ENCODE data around the gene FDXR.

FDXR gene

GRCh38 chr17:74898376-74898946 lies 25.7 kb upstream of the FDXR start:
- DNase-seq (ENCODE audit: low read depth in 1 of 2, low spot score in 1 of 2): no peak

GRCh38 chr17:74893936-74894671 lies 21.3 kb upstream of the FDXR start:
- no peak for DNase-seq (ENCODE audit: low read depth in 1 of 2, low spot score in 1 of 2)

- DNase-seq (ENCODE audit: low read depth in 1 of 2, low spot score in 1 of 2): peak in 1 of 2 donors; percentile 3
These were observed 20.4 kb upstream of the FDXR start, which contains the start of gene FADS6 for GRCh38 chr17:74892974-74893911. FADS6 (minus strand) TSS chr17:74893633; CDS start chr17:74893595, 38 bp downstream.

- no peak for DNase-seq (ENCODE audit: low read depth in 1 of 2, low spot score in 1 of 2)
These were observed 19.4 kb upstream of the FDXR start for GRCh38 chr17:74892013-74892841.

- no peak for DNase-seq (ENCODE audit: low read depth in 1 of 2, low spot score in 1 of 2)
These were observed 17.8 kb upstream of the FDXR start for GRCh38 chr17:74890554-74890953.

GRCh38 chr17:74888469-74888868 lies 15.7 kb upstream of the FDXR start:
- DNase-seq (ENCODE audit: low read depth in 1 of 2, low spot score in 1 of 2): no peak

- DNase-seq (ENCODE audit: low read depth in 1 of 2, low spot score in 1 of 2): no peak
These were observed 10.5 kb upstream of the FDXR start for GRCh38 chr17:74883241-74883745.

GRCh38 chr17:74882517-74883240 lies 9.9 kb upstream of the FDXR start:
- DNase-seq (ENCODE audit: low read depth in 1 of 2, low spot score in 1 of 2): no peak

- DNase-seq (ENCODE audit: low read depth in 1 of 2, low spot score in 1 of 2): no peak
These were observed 8.3 kb upstream of the FDXR start for GRCh38 chr17:74881073-74881472.

- no peak for DNase-seq (ENCODE audit: low read depth in 1 of 2, low spot score in 1 of 2)
These were observed 6.5 kb upstream of the FDXR start for GRCh38 chr17:74879308-74879707.

GRCh38 chr17:74878658-74879057 lies 5.9 kb upstream of the FDXR start:
- DNase-seq (ENCODE audit: low read depth in 1 of 2, low spot score in 1 of 2): no peak

GRCh38 chr17:74877592-74878548 lies 5.1 kb upstream of the FDXR start:
- no peak for DNase-seq (ENCODE audit: low read depth in 1 of 2, low spot score in 1 of 2)

GRCh38 chr17:74875977-74876593 lies 3.3 kb upstream of the FDXR start:
- no peak for DNase-seq (ENCODE audit: low read depth in 1 of 2, low spot score in 1 of 2)

GRCh38 chr17:74875155-74875976 lies 2.6 kb upstream of the FDXR start:
- no peak for DNase-seq (ENCODE audit: low read depth in 1 of 2, low spot score in 1 of 2)

GRCh38 chr17:74874615-74875037 lies 1.8 kb upstream of the FDXR start:
- no peak for DNase-seq (ENCODE audit: low read depth in 1 of 2, low spot score in 1 of 2)

GRCh38 chr17:74873874-74874614 lies 1.2 kb upstream of the FDXR start:
- DNase-seq (ENCODE audit: low read depth in 1 of 2, low spot score in 1 of 2): no peak
